Measurements from ENCODE around the gene ANAPC10. TPM values are rescaled to one million over a fixed set of nuclear protein-coding genes. Genes with fewer than 3 reads are reported as not detected.

ANAPC10 gene
- total and polyA plus RNA-seq, 2 donors (not counting 3 experiments of a cell fraction or from before 2014, with no cell fraction given) = 15.7 to 24.0 TPM

- no peak for DNase-seq (ENCODE audit: low read depth, low spot score)
- H3K9me1 ChIP-seq (replicated peaks; ENCODE audit: control insufficient read depth, extremely low read depth, insufficient read depth, low read length) = no peaks in the 10 kb centered on the region
- no peaks in the 10 kb centered on the region for H3K4me1 ChIP-seq (ENCODE audit: control insufficient read depth, extremely low read depth, insufficient read depth, low read length)
- H3K9ac ChIP-seq (replicated peaks; ENCODE audit: extremely low read depth, insufficient read depth, low read length) = no peak overlapping the region
- ChIA-PET CTCF (no interaction called here), POLR2A (no interaction called here)
- intact Hi-C loops (cut with micrococcal nuclease) = no loop called here
- no peak overlapping the region for H3K4me2 ChIP-seq (ENCODE audit: insufficient read depth, low read length)
- H3K9me3 ChIP-seq (replicated peaks; ENCODE audit: control insufficient read depth, insufficient read depth, low read length) = no peaks in the 10 kb centered on the region
- no peak for FAIRE-seq
- TF ChIP-seq FOS (IDR thresholded peaks at IDR 0.05; ENCODE audit: borderline replicate concordance, insufficient read depth, low read length) = no peak
- no peak for TF ChIP-seq POLR2A (IDR thresholded peaks at IDR 0.05; ENCODE audit: low read depth, low read length)
- TF ChIP-seq GATA2 (IDR thresholded peaks at IDR 0.05; ENCODE audit: insufficient read depth, insufficient read length, low read depth, low read length) = no peak
- no peak for TF ChIP-seq CTCF (IDR thresholded peaks at IDR 0.05; ENCODE audit: extremely low read depth in 1 of 2, insufficient read depth in 1 of 2, low read depth in 1 of 2, low read length in 2 of 2)
- TF ChIP-seq POLR2AphosphoS5 (IDR thresholded peaks at IDR 0.05; ENCODE audit: insufficient read depth, low read depth, low read length) = no peak
- no peak for TF ChIP-seq MAX (IDR thresholded peaks at IDR 0.05; ENCODE audit: insufficient read depth, insufficient read length)
- H3K27ac ChIP-seq (ENCODE audit: insufficient read depth, low read depth, low read length) = no peak overlapping the region
- no peaks in the 10 kb centered on the region for H3K27me3 ChIP-seq (ENCODE audit: control insufficient read depth in 2 of 2, insufficient read depth in 2 of 2, low read length in 2 of 2)
- H4K20me1 ChIP-seq (replicated peaks; ENCODE audit: control insufficient read depth, extremely low read depth, insufficient read depth, low read length) = peaks cover 2% of the 10 kb centered on the region
- BruUV-seq (replicated peaks) = no TSS peak
- peaks cover 0 to 2% of the 10 kb centered on the region in 2 experiments for H3K36me3 ChIP-seq (ENCODE audit: control insufficient read depth in 2 of 2, extremely low read depth in 1 of 2, insufficient read depth in 2 of 2, low read length in 2 of 2)
- no peak overlapping the region for H2AFZ ChIP-seq (ENCODE audit: low read depth, low read length)
- no peak overlapping the region for H3K4me3 ChIP-seq (replicated peaks in 1 of 3; ENCODE audit: insufficient read depth in 1 of 3, low read depth in 1 of 3, low read length in 3 of 3)
- peaks cover 6% of the 10 kb centered on the region for H3K79me2 ChIP-seq (ENCODE audit: control insufficient read depth, insufficient read depth, low read length)
- dilution Hi-C loops (cut with MboI; ENCODE audit: extremely low pct_ligation_motif_present, low sequenced_read_pairs) = no loop called here
Observed at GRCh38 chr4:145049241-145049640, 48.8 kb downstream of the ANAPC10 start.

- Histone ChIP-seq H3K9me3 (replicated peaks; ENCODE audit: control insufficient read depth, insufficient read depth, low read length) (no peaks in the 10 kb centered on the region), H3K4me2 (ENCODE audit: insufficient read depth, low read length) (no peak overlapping the region), H3K9ac (replicated peaks; ENCODE audit: extremely low read depth, insufficient read depth, low read length) (no peak overlapping the region), H3K9me1 (replicated peaks; ENCODE audit: control insufficient read depth, extremely low read depth, insufficient read depth, low read length) (no peaks in the 10 kb centered on the region), H4K20me1 (replicated peaks; ENCODE audit: control insufficient read depth, extremely low read depth, insufficient read depth, low read length) (peaks cover 2% of the 10 kb centered on the region), H2AFZ (ENCODE audit: low read depth, low read length) (no peak overlapping the region), H3K27me3 (ENCODE audit: control insufficient read depth in 2 of 2, insufficient read depth in 2 of 2, low read length in 2 of 2) (no peaks in the 10 kb centered on the region), H3K4me1 (ENCODE audit: control insufficient read depth, extremely low read depth, insufficient read depth, low read length) (no peaks in the 10 kb centered on the region), H3K79me2 (ENCODE audit: control insufficient read depth, insufficient read depth, low read length) (peaks cover 6% of the 10 kb centered on the region), H3K27ac (ENCODE audit: insufficient read depth, low read depth, low read length) (no peak overlapping the region), H3K36me3 (ENCODE audit: control insufficient read depth in 2 of 2, extremely low read depth in 1 of 2, insufficient read depth in 2 of 2, low read length in 2 of 2) (peaks cover 0 to 2% of the 10 kb centered on the region in 2 experiments), H3K4me3 (replicated peaks in 1 of 3; ENCODE audit: insufficient read depth in 1 of 3, low read depth in 1 of 3, low read length in 3 of 3) (no peak overlapping the region)
- intact Hi-C loops (cut with micrococcal nuclease) = no loop called here
- FAIRE-seq (no peak), DNase-seq (ENCODE audit: low read depth, low spot score) (no peak)
- CTCF ChIA-PET = no interaction called here
- TF ChIP-seq MYC (IDR thresholded peaks at IDR 0.05; ENCODE audit: low read depth, low read length) (no peak), GATA2 (IDR thresholded peaks at IDR 0.05; ENCODE audit: insufficient read depth, insufficient read length, low read depth, low read length) (no peak), MAX (IDR thresholded peaks at IDR 0.05; ENCODE audit: insufficient read depth, insufficient read length) (no peak), FOS (IDR thresholded peaks at IDR 0.05; ENCODE audit: borderline replicate concordance, insufficient read depth, low read length) (no peak), JUN (IDR thresholded peaks at IDR 0.05; ENCODE audit: borderline replicate concordance, insufficient read depth, insufficient read length, low read depth) (no peak), POLR2AphosphoS5 (IDR thresholded peaks at IDR 0.05; ENCODE audit: insufficient read depth, low read depth, low read length) (no peak), POLR2A (IDR thresholded peaks at IDR 0.05; ENCODE audit: low read depth, low read length) (no peak), CTCF (IDR thresholded peaks at IDR 0.05; ENCODE audit: extremely low read depth in 1 of 2, insufficient read depth in 1 of 2, low read depth in 1 of 2, low read length in 2 of 2) (no peak), EZH2 (IDR thresholded peaks at IDR 0.05; ENCODE audit: borderline replicate concordance, low read depth, low read length, severe bottlenecking) (no peak)
- dilution Hi-C loops (cut with MboI; ENCODE audit: extremely low pct_ligation_motif_present, low sequenced_read_pairs) = no loop called here
- POLR2A ChIA-PET = no interaction called here
- BruUV-seq (replicated peaks) = no TSS peak
Observed at GRCh38 chr4:145048817-145049216, 49.2 kb downstream of the ANAPC10 start.

Data from endothelial cell of umbilical vein (primary cell).